ENCODE results near the gene NKX3-2. TPM values are rescaled to one million over a fixed set of nuclear protein-coding genes. Genes with fewer than 3 reads are reported as not detected.

Gene NKX3-2
- polyA plus RNA-seq, 1 donor, result 0.14 TPM

- no peak for DNase-seq (ENCODE audit: low read depth)
These were observed 39.9 kb downstream of the NKX3-2 start for GRCh38 chr4:13504374-13504773.

- no peak for DNase-seq (ENCODE audit: low read depth)
These were observed 45.8 kb downstream of the NKX3-2 start for GRCh38 chr4:13498469-13498868.

GRCh38 chr4:13496605-13497004, 47.7 kb downstream of the NKX3-2 start:
- DNase-seq (ENCODE audit: low read depth), result no peak

- no peak for DNase-seq (ENCODE audit: low read depth)
These were observed 48.6 kb downstream of the NKX3-2 start for GRCh38 chr4:13495753-13496152.

- no peak for DNase-seq (ENCODE audit: low read depth)
These were observed 50.5 kb downstream of the NKX3-2 start for GRCh38 chr4:13493793-13494192.

GRCh38 chr4:13492747-13493146, 51.6 kb downstream of the NKX3-2 start:
- DNase-seq (ENCODE audit: low read depth), result no peak

Other genes starting within 250 kb of the NKX3-2 start
- gene RAB28, start 60.2 kb downstream of the NKX3-2 start, polyA plus RNA-seq (ENCODE audit: insufficient read length), result 15.3 TPM
- 32.7 TPM for gene BOD1L1, start 83.2 kb upstream of the NKX3-2 start, polyA plus RNA-seq (ENCODE audit: insufficient read length)

All from forelimb muscle (tissue), 1 donor.